Panc1 (cell line): Measurements from ENCODE around the gene BMP8B. TPM values are rescaled to one million over a fixed set of nuclear protein-coding genes. Genes with fewer than 3 reads are reported as not detected.

ENCODE experiments used
- ATAC-seq: fragments of 200-7000 bp; cut with Tn5 transposase; 2 replicates; pipeline ENCODE4 v1.9.1; 2020; ENCODE audit warnings: mild to moderate bottlenecking, moderate library complexity
- BruUV-seq: library from RNA; stranded (reverse); fragments of 400-500 nt; replicated peaks from 2 replicates; lab custom pipeline; 2021; lab: Mats Ljungman, UMichigan
- CTCF ChIA-PET: fragments of 300-600 bp; sonication (Branson Sonifier 250); formaldehyde crosslinking; loops from one replicate; lab custom pipeline; 2022; ENCODE audit warnings: antibody characterized with exemption; lab: Charles Lee
- POLR2A ChIA-PET: fragments of 300-600 bp; sonication (Branson Sonifier 250); formaldehyde crosslinking; loops from one replicate; lab custom pipeline; 2022; ENCODE audit warnings: antibody characterized with exemption; lab: Charles Lee
- DNase-seq: peaks from one replicate; pipeline ENCODE4 v3.0.0-alpha.2; 2010; ENCODE audit warnings: low read depth, low spot score
- H3K27ac ChIP-seq: 2 replicates; pipeline ENCODE4 v1.5.1; 2011; ENCODE audit warnings: mild to moderate bottlenecking, low read length, inconsistent platforms
- H3K27me3 ChIP-seq: fragments of 200-500 bp; sonication (Bioruptor generic); 2 replicates; pipeline ENCODE4 v1.6.0; 2014; ENCODE audit warnings: low read length, inconsistent platforms; ENCODE audit not compliant: control insufficient read depth, insufficient read depth
- H3K36me3 ChIP-seq: fragments of 200-500 bp; sonication (Bioruptor generic); 2 replicates; pipeline ENCODE4 v1.5.1; 2014; ENCODE audit warnings: inconsistent platforms, mild to moderate bottlenecking, low read length, moderate library complexity; ENCODE audit not compliant: control insufficient read depth, insufficient read depth
- H3K4me1 ChIP-seq: 2 replicates; pipeline ENCODE4 v1.5.1; 2011; ENCODE audit warnings: inconsistent platforms, mild to moderate bottlenecking, low read length, moderate library complexity; ENCODE audit not compliant: control insufficient read depth, insufficient read depth
- H3K4me3 ChIP-seq, 2 experiments: 2 replicates each; pipeline ENCODE4 v1.5.1; 2011 to 2012; ENCODE audit warnings: low read depth in 2 of 2, low read length in 2 of 2, mild to moderate bottlenecking in 2 of 2, inconsistent platforms in 1 of 2, moderate library complexity in 1 of 2
- H3K9me3 ChIP-seq: fragments of 200-500 bp; sonication (Bioruptor generic); 2 replicates; pipeline ENCODE4 v1.5.1; 2014; ENCODE audit warnings: low read depth, mild to moderate bottlenecking, inconsistent platforms, low read length, moderate library complexity; ENCODE audit not compliant: control insufficient read depth, insufficient read depth
- POLR2AphosphoS5 ChIP-seq: IDR thresholded peaks from 2 replicates; pipeline ENCODE4 v1.6.1; 2012; ENCODE audit warnings: mild to moderate bottlenecking, low read depth, low read length, moderate library complexity
- REST ChIP-seq, 2 experiments: IDR thresholded peaks; 2 replicates each; pipeline ENCODE4 v1.6.1; 2011 to 2012; ENCODE audit warnings: low read depth in 2 of 2, control low read depth in 1 of 2, low read length in 1 of 2, mild to moderate bottlenecking in 1 of 2, moderate library complexity in 1 of 2; ENCODE audit not compliant: insufficient read depth in 1 of 2
- SIN3A ChIP-seq: IDR thresholded peaks from 2 replicates; pipeline ENCODE4 v1.6.1; 2012; ENCODE audit warnings: low read depth, mild to moderate bottlenecking, low read length, moderate library complexity, borderline replicate concordance; ENCODE audit not compliant: insufficient read depth
- TCF7L2 ChIP-seq: IDR thresholded peaks from 2 replicates; pipeline ENCODE4 v1.6.1; 2011; ENCODE audit warnings: mild to moderate bottlenecking, low read depth, low read length, inconsistent platforms
- in situ Hi-C: cut with HindIII; loops from 2 replicates; pipeline ENCODE4 v1.10.0; 2016; ENCODE audit warnings: low sequenced_read_pairs, low pct_unique_long_range_greater_than_20kb
- intact Hi-C: fragments of 100-400 bp; cut with micrococcal nuclease; formaldehyde crosslinking; loops from one replicate; pipeline ENCODE4 v1.10.0; 2022; ENCODE audit not compliant: unreplicated experiment
- total RNA-seq: library from RNA; stranded (reverse); gene quantifications from one replicate; pipeline ENCODE4 v1.2.1, GENCODE V29; 2021; ENCODE audit not compliant: unreplicated experiment
- TF ChIP-seq, protein P1 (sequence below): fragments of 450-650 bp; IDR thresholded peaks from 2 replicates; pipeline ENCODE4 v1.5.1; 2017; ENCODE audit warnings: mild to moderate bottlenecking

The BMP8B gene
- total RNA-seq, 1 experiment from 2014 or later, result 3.7 TPM

GRCh38 chr1:39711966-39712340 lies 76.7 kb downstream of the BMP8B start:
- H3K9me3 ChIP-seq, result no peaks in the 10 kb centered on the region
- ATAC-seq (no peak), DNase-seq (no peak)
- BruUV-seq, result no TSS peak
- H3K36me3 ChIP-seq, result no peaks in the 10 kb centered on the region
- in situ Hi-C loops, result no loop called here
- peaks cover 3% of the 10 kb centered on the region; the same call in 1 of the 2 replicates for H3K27me3 ChIP-seq
- POLR2A ChIA-PET, result no interaction called here
- intact Hi-C loops, result no loop called here
- no peaks in the 10 kb centered on the region for H3K4me1 ChIP-seq
- TF ChIP-seq TCF7L2 (no peak), REST (IDR thresholded peaks at IDR 0.05; ENCODE audit: insufficient read depth in 1 of 2, low read depth in 2 of 2, low read length in 1 of 2) (no peak), POLR2AphosphoS5 (no peak), SIN3A (no peak)
- TF ChIP-seq, protein P1, sequence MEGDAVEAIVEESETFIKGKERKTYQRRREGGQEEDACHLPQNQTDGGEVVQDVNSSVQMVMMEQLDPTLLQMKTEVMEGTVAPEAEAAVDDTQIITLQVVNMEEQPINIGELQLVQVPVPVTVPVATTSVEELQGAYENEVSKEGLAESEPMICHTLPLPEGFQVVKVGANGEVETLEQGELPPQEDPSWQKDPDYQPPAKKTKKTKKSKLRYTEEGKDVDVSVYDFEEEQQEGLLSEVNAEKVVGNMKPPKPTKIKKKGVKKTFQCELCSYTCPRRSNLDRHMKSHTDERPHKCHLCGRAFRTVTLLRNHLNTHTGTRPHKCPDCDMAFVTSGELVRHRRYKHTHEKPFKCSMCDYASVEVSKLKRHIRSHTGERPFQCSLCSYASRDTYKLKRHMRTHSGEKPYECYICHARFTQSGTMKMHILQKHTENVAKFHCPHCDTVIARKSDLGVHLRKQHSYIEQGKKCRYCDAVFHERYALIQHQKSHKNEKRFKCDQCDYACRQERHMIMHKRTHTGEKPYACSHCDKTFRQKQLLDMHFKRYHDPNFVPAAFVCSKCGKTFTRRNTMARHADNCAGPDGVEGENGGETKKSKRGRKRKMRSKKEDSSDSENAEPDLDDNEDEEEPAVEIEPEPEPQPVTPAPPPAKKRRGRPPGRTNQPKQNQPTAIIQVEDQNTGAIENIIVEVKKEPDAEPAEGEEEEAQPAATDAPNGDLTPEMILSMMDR, result no peak
- no peak overlapping the region for H3K27ac ChIP-seq
- H3K4me3 ChIP-seq, result no peak overlapping the region
- CTCF ChIA-PET, result no interaction called here

DNA sequence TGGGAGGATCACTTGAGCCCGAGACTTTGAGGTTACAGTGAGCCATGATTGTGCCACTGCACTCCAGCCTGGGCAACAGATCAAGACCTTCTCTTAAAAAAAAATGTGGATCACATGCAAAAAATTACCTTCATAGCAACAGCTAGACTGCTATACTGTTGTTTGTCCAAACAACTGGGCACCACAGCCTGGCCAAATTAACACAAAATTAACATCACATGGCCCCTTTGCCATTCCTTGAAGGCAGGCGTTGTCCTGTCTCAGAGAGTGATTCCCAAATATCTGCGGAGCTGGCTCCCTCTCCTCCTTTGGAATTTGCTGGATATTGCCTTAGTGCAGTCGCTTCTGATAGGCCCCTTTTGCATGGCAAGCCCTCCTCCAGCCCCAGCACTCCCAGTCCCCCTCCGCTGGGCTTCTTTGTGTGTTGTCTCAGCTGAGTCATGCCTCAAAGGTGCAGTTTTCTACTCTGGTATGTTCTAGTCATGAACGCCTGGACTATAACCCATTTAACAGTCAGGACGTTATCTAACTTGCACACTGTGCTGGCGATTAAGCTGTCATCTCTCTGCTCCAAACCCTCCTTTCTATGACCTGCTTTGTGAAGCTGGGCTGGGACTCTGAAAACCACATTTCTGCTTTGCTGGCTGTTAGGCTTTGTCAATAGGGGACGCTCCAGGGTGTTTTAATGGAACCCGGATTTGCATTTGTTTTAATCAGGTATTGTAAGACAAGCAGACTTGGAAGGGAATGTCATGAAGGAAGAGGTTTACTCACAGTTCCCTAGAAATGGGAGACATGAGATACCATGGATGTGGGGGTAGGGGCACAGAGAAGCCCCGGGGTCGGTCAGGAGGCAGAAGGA lies 77.3 kb downstream of the BMP8B start:
- DNase-seq (no peak), ATAC-seq (no peak)
- ChIA-PET POLR2A (no interaction called here), CTCF (interaction anchor here (0.5 kb wide), 1 partner anchor 558 kb away, joined by 10 read pairs; no protein-coding TSS in a partner anchor)
- in situ Hi-C loops (no loop called here), intact Hi-C loops (no loop called here)
- H3K4me1 ChIP-seq, result no peaks in the 10 kb centered on the region
- peaks cover 3% of the 10 kb centered on the region; the same call in 1 of the 2 replicates for H3K27me3 ChIP-seq
- no peaks in the 10 kb centered on the region for H3K9me3 ChIP-seq
- H3K36me3 ChIP-seq, result no peaks in the 10 kb centered on the region
- H3K27ac ChIP-seq, result no peak overlapping the region
- no peak overlapping the region for H3K4me3 ChIP-seq
- no TSS peak for BruUV-seq
- TF ChIP-seq SIN3A, result no peak
- TF ChIP-seq, protein P1, result no peak
- no peak for TF ChIP-seq REST (IDR thresholded peaks at IDR 0.05; ENCODE audit: insufficient read depth in 1 of 2, low read depth in 2 of 2, low read length in 1 of 2)
- TF ChIP-seq TCF7L2, result no peak
- no peak for TF ChIP-seq POLR2AphosphoS5
